Chondrocyte (in vitro differentiated cells): ENCODE measurements around the gene IRF1. TPM values are rescaled to one million over a fixed set of nuclear protein-coding genes. Genes with fewer than 3 reads are reported as not detected.
A peak's percentile ranks its signal among the peaks of the same experiment; 100 is the strongest.

Experiments used
- DNase-seq: peaks from one replicate; pipeline ENCODE4 v3.0.0; 2021; ENCODE audit warnings: mixed read lengths, low spot score
- H3K27ac Mint-ChIP-seq: one replicate; pipeline ENCODE4 v1.8.0; 2021; ENCODE audit warnings: mild to moderate bottlenecking, moderate library complexity, mixed read lengths; ENCODE audit not compliant: unreplicated experiment
- H3K27me3 Mint-ChIP-seq: 2 replicates; pipeline ENCODE4 v1.8.0; 2021; ENCODE audit warnings: low read depth, mixed read lengths
- H3K36me3 Mint-ChIP-seq: 2 replicates; pipeline ENCODE4 v1.8.0; 2021; ENCODE audit warnings: low read depth, mixed read lengths
- H3K4me1 Mint-ChIP-seq: 2 replicates; pipeline ENCODE4 v1.8.0; 2021; ENCODE audit warnings: low read depth, mild to moderate bottlenecking, mixed read lengths
- H3K4me3 Mint-ChIP-seq: one replicate; pipeline ENCODE4 v1.8.0; 2021; ENCODE audit warnings: mild to moderate bottlenecking, moderate library complexity, mixed read lengths; ENCODE audit not compliant: unreplicated experiment
- H3K9me3 Mint-ChIP-seq: 2 replicates; pipeline ENCODE4 v1.8.0; 2021; ENCODE audit warnings: low read depth, mixed read lengths
- CTCF ChIP-seq: fragments of 200-600 bp; sonication (generic); IDR thresholded peaks from 2 replicates; pipeline ENCODE4 v1.5.0; 2021; ENCODE audit warnings: antibody characterized with exemption, mild to moderate bottlenecking, moderate library complexity
- long read RNA-seq: library from polyadenylated mRNA; stranded (forward); transcript quantifications from one replicate; pipeline ENCODE4 v2.0.0, GENCODE V29; 2021
- total RNA-seq: library from RNA; stranded (reverse); gene quantifications from 3 replicates; pipeline ENCODE4 v1.2.1, GENCODE V29; 2021

Gene IRF1
- total RNA-seq, result 10.8 to 17.8 TPM (median 16.3 TPM) in 3 replicates
- long read RNA-seq, transcript IRF1-201 (10 exons, 3,579 nt), result major isoform, 14 of 20 reads
- long read RNA-seq, partial matches to known transcripts, result 1 of 20 reads
- long read RNA-seq, other reads (novel, unspliced or antisense), result 5 of 20 reads

GRCh38 chr5:132490484-132491367 lies at the start of gene IRF1:
Gene IRF1 (minus strand): TSS chr5:132490773. CDS start chr5:132489478, 1,295 bp downstream.
- Mint-ChIP-seq H3K9me3 (no peaks in the 10 kb centered on the region), H3K4me1 (peaks cover 39% of the 10 kb centered on the region), H3K27me3 (no peaks in the 10 kb centered on the region), H3K27ac (peak within 1 kb of the TSS; percentile 81), H3K36me3 (peaks cover 12% of the 10 kb centered on the region), H3K4me3 (peak within 1 kb of the TSS; percentile 82)
- peak; percentile 52 for TF ChIP-seq CTCF
- DNase-seq, result no peak

- Mint-ChIP-seq H3K27ac (no peak overlapping the region), H3K9me3 (no peaks in the 10 kb centered on the region), H3K27me3 (peaks cover 16% of the 10 kb centered on the region), H3K4me3 (no peak overlapping the region), H3K36me3 (no peaks in the 10 kb centered on the region), H3K4me1 (no peaks in the 10 kb centered on the region)
- TF ChIP-seq CTCF, result no peak
- DNase-seq, result no peak
Measured at GRCh38 chr5:132540149-132540548, 49.6 kb upstream of the IRF1 start.

- H3K27me3 Mint-ChIP-seq, result peaks cover 20% of the 10 kb centered on the region
- DNase-seq, result no peak
- no peak overlapping the region for H3K27ac Mint-ChIP-seq
- H3K4me3 Mint-ChIP-seq, result no peak overlapping the region
- no peak for TF ChIP-seq CTCF
- no peaks in the 10 kb centered on the region for H3K36me3 Mint-ChIP-seq
- H3K9me3 Mint-ChIP-seq, result peaks cover 4% of the 10 kb centered on the region
- no peaks in the 10 kb centered on the region for H3K4me1 Mint-ChIP-seq
Measured at GRCh38 chr5:132539716-132540115, 49.1 kb upstream of the IRF1 start.

- no peaks in the 10 kb centered on the region for H3K36me3 Mint-ChIP-seq
- H3K9me3 Mint-ChIP-seq, result peaks cover 4% of the 10 kb centered on the region
- H3K27ac Mint-ChIP-seq, result no peak overlapping the region
- no peak overlapping the region for H3K4me3 Mint-ChIP-seq
- peaks cover 3% of the 10 kb centered on the region for H3K4me1 Mint-ChIP-seq
- no peak for DNase-seq
- peaks cover 31% of the 10 kb centered on the region for H3K27me3 Mint-ChIP-seq
- no peak for TF ChIP-seq CTCF
Measured at GRCh38 chr5:132530946-132531345, 40.4 kb upstream of the IRF1 start.

- Mint-ChIP-seq H3K9me3 (no peaks in the 10 kb centered on the region), H3K36me3 (no peaks in the 10 kb centered on the region), H3K27ac (no peak overlapping the region), H3K4me1 (peaks cover 3% of the 10 kb centered on the region), H3K4me3 (no peak overlapping the region), H3K27me3 (peaks cover 17% of the 10 kb centered on the region)
- no peak for TF ChIP-seq CTCF
- no peak for DNase-seq
Measured at GRCh38 chr5:132528866-132529634, 38.5 kb upstream of the IRF1 start.
